Mammary epithelial cell (primary cell): ENCODE measurements around the gene C10orf95.

Experiments used
- CTCF ChIP-seq, 2 donors: IDR thresholded peaks in 1 of 2; conservative IDR thresholded peaks in 1 of 2; 2 replicates each; pipeline ENCODE4 v1.5.1; 2011 to 2012; ENCODE audit warnings: inconsistent platforms in 2 of 2, low read length in 2 of 2, mild to moderate bottlenecking in 2 of 2, control low read depth in 1 of 2, low read depth in 1 of 2; ENCODE audit not compliant: insufficient read depth in 1 of 2; ENCODE audit errors: extremely low read depth in 1 of 2
- EZH2 ChIP-seq: IDR thresholded peaks from 2 replicates; pipeline ENCODE4 v1.6.1; 2012; ENCODE audit warnings: low read length, inconsistent platforms, borderline replicate concordance

- TF ChIP-seq CTCF (conservative IDR thresholded peaks at IDR 0.05 in 1 of 2, IDR thresholded peaks at IDR 0.05 in 1 of 2; ENCODE audit: extremely low read depth in 1 of 2, insufficient read depth in 1 of 2, low read depth in 1 of 2, low read length in 2 of 2) (no peak), EZH2 (no peak)
Measured at GRCh38 chr10:102429468-102429867, 21.9 kb downstream of the C10orf95 start.
